ENCODE data around the gene ETV3. TPM values are rescaled to one million over a fixed set of nuclear protein-coding genes. Genes with fewer than 3 reads are reported as not detected.
A peak's percentile ranks its signal among the peaks of the same experiment; 100 is the strongest.

The ETV3 gene
- total RNA-seq, 4 donors from 2014 or later = 8.6 to 13.4 (median 11.4) TPM

GRCh38 chr1:157073944-157074685, 64.1 kb downstream of the ETV3 start:
- DNase-seq = peak; percentile 60 to 69
- no peaks in the 10 kb centered on the region for H3K36me3 ChIP-seq
- in situ Hi-C loops (cut with MboI; ENCODE audit: low sequenced_read_pairs in 4 of 4) (no loop called here), intact Hi-C loops (cut with DNase I; ENCODE audit: low total_unique reads) (loop anchor here (2.0 to 10.0 kb wide), 4 partner anchors 29 to 159 kb away; partner anchors contain the start of gene ARHGEF11)
- H3K4me1 ChIP-seq = peaks cover 2 to 3% of the 10 kb centered on the region in 2 donors
- H3K27ac ChIP-seq = no peak overlapping the region
- peak overlapping the region in 3 of 4 donors; percentile 12 to 43 (median 33) for H3K4me3 ChIP-seq
- peaks cover 0 to 3% (median 0%) of the 10 kb centered on the region in 3 donors for H3K27me3 ChIP-seq
- ATAC-seq = peak; percentile 80 to 82
- TF ChIP-seq POLR2A (IDR thresholded peaks at IDR 0.05) = no peak
- TF ChIP-seq, protein P1, sequence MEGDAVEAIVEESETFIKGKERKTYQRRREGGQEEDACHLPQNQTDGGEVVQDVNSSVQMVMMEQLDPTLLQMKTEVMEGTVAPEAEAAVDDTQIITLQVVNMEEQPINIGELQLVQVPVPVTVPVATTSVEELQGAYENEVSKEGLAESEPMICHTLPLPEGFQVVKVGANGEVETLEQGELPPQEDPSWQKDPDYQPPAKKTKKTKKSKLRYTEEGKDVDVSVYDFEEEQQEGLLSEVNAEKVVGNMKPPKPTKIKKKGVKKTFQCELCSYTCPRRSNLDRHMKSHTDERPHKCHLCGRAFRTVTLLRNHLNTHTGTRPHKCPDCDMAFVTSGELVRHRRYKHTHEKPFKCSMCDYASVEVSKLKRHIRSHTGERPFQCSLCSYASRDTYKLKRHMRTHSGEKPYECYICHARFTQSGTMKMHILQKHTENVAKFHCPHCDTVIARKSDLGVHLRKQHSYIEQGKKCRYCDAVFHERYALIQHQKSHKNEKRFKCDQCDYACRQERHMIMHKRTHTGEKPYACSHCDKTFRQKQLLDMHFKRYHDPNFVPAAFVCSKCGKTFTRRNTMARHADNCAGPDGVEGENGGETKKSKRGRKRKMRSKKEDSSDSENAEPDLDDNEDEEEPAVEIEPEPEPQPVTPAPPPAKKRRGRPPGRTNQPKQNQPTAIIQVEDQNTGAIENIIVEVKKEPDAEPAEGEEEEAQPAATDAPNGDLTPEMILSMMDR (IDR thresholded peaks at IDR 0.05 in 4 of 5, conservative IDR thresholded peaks at IDR 0.05 in 1 of 5) = peak; percentile 46 to 83 (median 55)
- H3K9me3 ChIP-seq = no peaks in the 10 kb centered on the region

Other genes with a start within 250 kb of the ETV3 start
- 10 to 100 TPM in 1 of 4 donors, 1 to 10 TPM in 3; 4.3 to 11.2 (median 6.0) TPM for gene PEAR1, start 244.7 kb downstream of the ETV3 start, total RNA-seq
- gene LRRC71, start 217.8 kb downstream of the ETV3 start, total RNA-seq = not detected
- gene ARHGEF11, start 92.7 kb downstream of the ETV3 start, total RNA-seq = 10 to 100 TPM; 19.5 to 33.4 (median 27.7) TPM
- not detected for gene ETV3L, start 38.6 kb downstream of the ETV3 start, total RNA-seq

Measured in gastrocnemius medialis (tissue), 4 donors.